T-helper 1 cell (primary cell): ENCODE measurements around the gene LDAF1.

ENCODE experiments used
- DNase-seq, 5 donors: peaks; one replicate each; pipeline ENCODE4 v3.0.0-alpha.2; 2012 to 2020

Gene LDAF1

DNA sequence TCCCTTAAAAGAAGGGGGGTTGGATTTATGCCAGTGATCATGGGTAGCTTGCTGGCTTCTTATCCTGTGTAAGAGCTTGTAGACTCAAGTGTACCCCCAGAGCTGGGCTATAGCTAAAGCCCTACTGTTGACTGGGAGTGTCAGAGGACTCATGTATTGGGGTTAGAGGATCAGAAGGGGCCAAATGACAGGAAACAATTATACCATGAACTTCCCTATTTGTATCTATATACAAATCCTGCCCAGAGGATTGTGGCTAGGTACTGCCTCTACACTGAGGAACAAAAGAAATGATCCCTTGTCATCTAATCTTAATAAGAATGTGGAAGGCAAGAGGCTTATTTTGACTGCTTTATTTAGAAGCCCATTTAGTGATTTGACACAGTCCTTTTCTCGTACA is 38.6 kb downstream of the LDAF1 start:
- no peak for DNase-seq

DNA sequence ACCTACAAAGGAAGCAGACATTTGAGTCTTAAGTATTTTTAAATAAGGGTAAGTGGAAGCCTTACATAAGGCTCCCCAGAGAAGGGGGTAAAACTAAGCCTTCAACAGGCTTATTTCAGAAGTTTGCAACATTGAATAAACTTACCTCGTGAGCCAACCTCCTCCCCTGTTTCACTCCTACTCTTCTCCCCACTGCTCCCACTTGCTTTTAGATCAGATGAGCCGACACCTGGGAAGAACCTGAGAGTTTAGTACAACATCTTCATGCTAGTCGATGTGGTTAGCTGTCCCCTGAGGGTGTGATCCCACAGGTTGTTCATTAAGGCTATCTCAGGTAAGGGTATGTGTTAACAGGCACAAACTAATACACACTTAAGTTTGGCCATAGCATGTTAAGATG is 39.1 kb downstream of the LDAF1 start:
- DNase-seq: no peak

DNA sequence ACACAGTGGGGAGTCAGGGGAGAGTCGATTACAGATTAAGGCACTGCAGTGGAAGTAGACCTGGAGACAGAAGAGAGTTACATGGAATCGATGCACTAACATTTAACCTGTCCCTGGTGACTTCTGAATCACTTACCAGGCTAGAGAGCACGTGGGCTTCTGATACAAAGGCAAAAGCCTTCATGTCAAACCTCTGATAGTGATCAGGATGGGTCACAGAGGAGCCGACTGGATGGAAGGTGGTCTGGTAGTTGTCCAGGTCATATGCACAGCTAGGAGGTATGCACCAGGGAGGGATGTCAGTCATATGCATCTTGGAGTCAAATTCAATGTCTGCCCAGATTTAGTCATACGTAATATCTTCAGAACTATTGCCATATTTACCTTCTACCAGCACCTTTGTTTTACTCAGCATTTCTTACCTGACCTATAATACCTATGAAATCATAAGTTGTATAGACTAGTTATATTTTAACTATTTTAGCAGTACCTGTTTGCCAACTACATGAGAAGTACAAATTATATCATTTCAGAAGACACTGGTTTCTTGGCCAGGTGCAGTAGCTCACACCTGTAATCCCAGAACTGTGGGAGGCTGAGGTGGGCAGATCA is 41.2 kb downstream of the LDAF1 start:
- no peak for DNase-seq

DNA sequence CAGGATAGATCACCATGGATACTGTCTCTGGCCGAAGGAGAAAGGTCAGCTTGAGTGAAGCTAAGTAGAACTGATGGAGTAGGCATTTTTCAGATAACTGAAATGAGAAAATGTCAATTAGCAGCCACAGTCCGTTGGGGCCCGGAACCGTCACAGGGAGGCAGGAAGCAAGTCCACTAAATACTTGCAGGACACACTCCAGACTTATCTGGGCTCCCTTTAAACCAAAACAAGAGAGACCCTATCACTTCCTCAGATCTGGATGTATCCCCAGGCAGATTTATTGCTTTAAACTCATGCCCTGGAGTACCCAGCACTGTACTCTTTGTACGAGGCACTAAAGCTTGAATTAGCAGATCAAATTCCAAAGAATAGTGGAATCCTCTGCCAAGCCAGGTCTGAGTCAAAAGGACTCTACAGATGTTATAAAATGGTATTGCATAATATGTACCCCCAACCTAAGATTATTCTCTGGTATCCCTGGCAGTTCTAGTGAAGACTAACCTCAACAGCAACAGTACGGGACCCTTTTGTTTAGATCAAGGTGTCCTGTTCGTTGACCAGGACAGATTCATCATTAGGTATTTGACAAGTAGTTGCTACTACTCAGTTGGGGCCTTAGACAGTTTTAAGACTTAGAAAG is 44.8 kb downstream of the LDAF1 start:
- no peak for DNase-seq

DNA sequence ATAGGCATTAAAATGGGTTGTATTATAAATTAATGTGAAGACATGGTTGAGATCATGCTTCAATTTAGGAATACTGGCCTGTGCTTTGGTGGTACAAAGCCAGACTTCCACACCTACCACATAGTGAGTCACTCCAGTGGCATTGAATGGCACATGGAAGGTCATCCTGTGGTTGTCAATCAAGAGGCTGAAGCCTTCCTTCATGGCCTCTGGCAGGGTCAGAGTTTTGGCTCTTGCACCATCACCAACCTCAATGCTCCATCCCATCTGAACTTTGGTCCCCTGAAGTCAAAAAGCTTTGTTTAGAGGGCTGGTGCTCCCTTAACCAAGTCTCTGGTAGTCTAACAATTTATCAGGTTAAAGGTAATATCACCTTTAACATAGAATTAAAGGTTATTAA is 46.8 kb downstream of the LDAF1 start:
- DNase-seq: no peak

DNA sequence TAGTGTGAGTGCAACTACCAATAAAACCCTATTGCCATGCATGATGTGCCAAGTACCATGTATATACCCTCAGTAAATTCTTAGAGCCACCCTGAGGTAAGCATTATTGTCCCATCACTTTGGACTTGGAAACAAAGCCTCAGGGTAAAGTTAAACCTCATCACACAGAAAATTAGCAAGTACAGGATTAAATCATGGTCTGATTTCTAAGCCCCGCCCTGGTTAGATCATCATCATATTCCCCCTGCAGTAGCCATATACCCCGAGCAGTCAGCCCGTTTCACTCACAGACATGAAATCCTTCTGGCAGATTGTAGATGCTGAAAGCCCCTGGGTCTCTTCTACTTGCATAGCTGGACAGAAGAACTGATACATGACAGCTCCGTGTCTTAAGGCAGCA is 48.1 kb downstream of the LDAF1 start:
- DNase-seq: no peak

DNA sequence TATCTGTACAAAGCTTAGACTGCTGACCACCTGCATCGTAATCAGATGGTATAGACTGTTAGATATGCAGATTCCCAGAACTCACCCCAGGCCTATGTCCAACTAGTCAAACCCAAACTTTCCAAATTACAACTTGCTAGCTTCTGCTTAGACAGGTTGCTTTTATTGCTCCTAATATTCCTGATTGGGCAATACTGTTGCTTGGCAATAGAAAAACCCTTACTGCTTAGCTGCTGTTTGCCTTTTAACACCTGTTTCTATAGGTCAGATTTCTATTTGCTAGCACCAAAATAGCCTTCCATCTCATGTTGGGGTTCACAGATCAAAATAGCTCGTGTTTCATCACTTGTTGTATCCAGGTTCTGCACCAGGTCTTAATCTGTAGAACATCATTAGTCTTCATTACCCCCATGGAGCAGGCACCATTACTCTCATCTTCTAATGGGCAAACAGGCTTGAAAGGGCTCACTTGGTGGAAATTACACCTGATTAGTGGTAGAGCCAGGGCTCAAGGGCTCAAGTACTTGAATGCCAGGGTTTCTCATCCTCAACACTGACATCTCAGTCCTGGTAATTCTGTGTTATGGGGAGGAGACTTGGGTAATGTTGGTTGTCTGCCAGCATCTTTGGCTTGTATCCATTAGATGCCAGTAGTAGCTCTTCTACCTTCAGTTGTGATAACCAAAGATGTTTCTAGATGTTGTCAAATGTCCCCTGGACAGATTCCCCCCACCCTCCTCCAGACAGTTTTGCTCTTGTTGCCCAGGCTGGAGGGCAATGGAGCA is 50.2 kb downstream of the LDAF1 start:
- DNase-seq: no peak

DNA sequence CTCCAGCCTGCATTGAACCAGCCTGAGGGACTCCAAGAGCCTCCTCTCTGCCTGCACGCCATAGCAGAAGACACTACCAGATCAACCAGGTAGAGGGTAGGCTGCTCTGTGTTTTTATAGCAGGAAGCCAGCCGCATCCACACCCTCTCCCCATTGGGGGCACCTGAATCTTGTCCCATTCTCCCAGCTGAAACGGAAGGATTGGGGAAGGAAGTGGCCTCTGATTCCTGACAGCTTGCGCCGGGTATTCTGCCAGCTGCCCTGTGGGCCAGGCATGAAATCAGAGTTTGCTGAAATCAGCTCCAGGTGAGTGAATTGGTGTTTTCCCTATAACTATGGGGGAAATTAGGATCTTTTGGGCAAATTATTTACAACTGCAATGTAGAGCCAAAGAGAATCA is 53.0 kb downstream of the LDAF1 start, which contains the start of gene ZP2:
Gene ZP2, minus strand, starts transcription at position 89 of the 400 bp plus-strand sequence. Its CDS starts 27 bp downstream, at position 62.
- DNase-seq: no peak

DNA sequence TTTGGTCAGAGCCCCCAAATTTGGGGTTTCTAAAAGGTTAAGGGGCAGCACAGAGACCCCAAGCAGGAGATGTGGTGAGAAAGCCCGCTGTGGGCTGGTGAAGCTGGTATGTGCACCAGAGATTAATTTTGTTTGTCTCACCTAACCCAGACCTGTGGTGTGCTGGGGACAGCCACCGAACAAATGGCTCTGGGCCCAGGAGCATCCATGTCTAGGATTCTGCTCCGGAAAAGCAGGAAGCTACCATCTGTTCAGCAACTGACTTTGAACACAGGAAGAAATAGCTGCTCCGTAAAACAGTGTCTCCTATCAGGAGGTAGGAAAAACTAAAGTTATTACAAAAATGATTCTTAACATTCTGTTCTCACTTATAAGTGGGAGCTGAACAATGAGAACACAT is 55.6 kb downstream of the LDAF1 start:
- no peak for DNase-seq

DNA sequence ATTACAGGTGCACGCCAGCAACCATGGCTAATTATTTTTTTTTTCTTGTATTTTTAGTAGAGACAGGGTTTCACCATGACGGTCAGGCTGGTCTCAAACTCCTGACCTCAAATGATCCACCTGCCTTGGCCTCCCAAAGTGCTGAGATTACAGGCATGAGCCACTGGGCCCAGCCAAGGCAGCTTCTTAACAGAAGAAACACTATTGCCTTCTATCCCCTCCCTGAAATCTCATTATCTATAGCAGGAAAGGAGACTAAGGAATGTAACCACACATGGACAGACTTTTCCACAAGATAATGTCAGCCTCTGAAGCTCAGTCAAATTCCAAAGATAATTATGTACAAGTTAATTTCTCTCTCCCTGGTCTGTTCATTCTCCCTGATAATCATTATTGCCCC is 58.6 kb downstream of the LDAF1 start:
- DNase-seq: no peak

DNA sequence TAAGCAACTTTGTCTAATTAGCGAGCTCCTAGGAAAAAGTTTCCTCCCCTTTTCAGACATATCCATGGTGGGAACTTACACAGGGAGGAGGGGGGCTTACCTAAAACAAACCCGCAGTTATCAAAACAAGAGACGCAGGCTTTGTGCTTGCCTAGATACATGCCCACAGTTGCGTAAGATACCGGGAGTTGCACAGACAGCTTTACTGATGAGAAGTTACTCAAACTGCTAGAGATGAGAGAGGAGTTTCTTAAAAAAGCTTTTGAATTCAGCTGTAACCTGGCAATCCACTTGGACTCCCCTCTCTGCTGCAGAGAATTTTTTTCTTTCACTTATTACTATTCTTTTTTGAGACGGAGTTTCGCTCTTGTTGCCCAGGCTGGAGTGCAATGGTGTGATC is 59.7 kb downstream of the LDAF1 start:
- no peak for DNase-seq

DNA sequence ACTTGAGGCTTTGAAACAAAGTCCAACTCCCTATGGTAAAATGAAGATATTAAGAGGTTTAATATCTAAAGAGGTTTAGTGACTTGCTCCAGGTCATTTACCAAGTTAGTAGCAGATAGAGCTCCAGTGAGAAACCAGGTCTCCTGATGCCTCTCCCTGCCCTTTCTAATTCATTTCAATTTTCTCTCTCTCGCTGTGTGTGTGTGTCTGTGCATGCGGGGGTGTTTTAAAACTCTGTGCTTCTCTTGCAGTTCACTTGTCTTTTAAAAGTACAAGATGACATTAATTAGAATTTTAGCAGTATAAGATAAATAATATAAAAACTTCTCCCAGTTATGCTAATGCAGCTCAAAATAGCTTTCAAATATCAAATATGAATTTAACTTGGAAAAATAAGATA is 61.1 kb downstream of the LDAF1 start:
- no peak for DNase-seq

DNA sequence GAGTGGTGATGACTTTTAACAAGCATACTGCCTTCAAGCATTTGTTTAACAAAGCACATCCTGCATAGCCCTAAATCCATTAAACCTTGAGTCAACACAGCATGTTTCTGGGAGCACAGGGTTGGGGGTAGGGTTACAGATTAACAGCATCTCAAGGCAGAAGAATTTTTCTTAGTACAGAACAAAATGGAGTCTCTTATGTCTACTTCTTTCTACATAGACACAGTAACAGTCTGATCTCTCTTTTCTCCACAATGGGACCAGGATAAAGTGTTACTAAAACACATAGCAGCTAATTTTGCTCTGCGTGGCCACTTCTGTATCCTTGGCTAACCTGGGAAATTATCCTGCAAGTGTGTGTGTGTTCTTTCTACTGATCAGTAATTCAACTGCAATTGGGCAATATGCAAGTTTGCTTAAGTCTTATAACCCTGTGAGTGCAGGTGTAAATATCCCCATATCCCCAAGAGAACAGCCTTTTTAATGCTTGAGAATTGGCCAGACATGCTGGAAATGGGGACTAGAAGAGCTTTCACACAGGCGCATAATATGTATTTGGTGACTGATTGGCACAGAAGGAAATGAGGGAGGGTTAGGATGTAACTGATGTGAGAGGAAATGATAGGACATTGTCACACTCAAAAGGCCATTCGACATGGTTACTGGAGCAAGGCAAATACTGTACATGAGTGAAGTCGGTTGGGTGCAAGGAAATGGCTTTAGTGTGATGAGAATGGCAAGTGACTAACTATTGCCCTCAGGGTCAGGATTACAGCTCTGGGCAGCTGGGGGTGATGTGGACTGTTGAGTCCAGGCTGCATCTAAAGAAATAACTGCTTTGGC is 64.2 kb downstream of the LDAF1 start:
- no peak for DNase-seq

DNA sequence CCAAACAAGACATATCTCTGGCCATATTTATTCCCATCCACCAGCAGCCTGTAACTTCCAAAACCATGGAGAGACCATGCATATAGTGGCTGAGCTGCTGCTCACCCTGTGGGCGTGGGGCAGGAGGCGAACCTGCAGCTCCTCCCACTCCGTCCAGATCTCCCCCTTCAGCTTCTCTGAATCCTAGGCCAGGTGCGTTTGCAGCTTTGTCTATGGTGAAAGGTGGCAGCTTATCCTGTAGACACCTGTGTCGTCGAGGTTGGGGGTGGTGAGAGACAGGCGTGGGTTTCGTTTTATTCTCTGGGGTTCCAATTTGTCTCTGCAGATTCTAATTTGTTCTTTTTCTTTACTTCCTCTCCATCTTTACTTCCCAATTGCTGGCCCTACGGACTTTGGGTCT is 65.3 kb downstream of the LDAF1 start:
- DNase-seq: no peak

DNA sequence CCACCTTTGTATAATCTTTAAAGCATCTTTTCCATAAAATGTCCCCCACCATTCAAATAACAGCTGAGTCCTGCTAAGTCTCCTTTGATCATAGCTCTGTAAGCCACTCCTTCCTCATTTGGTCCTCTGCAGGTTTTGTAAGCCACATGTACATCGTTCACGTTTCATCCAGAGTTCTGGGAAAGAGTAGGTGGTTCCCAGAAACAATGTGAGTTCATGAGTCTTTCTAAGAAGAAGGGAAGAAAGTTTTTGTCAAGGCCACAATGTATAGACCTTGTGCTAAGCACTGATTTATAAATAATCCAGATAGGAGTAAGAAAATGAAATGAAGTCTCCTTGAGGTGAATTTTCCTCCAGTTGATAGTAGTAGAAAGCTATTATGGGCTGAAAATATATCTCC is 66.3 kb downstream of the LDAF1 start:
- peak in 1 of 5 donors; percentile 69 for DNase-seq

DNA sequence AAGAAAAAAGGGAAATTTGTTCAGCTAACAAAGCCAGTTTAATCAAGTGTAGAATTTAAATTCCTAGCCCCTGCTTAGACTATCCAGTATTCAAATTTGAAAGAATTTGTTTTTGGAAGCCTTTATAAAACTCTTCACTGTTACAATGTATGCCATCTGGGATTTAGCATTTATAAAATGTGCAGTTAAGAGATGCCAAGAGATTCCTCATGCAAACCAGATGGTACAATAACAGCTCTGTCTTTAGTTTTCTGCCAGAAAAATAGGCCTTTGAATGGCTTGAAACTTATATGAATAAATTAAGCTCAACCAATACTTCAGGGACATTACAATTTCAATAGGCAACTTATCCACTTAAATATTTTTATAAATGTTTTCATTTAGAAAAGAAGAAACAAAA is 68.3 kb downstream of the LDAF1 start:
- DNase-seq: no peak

DNA sequence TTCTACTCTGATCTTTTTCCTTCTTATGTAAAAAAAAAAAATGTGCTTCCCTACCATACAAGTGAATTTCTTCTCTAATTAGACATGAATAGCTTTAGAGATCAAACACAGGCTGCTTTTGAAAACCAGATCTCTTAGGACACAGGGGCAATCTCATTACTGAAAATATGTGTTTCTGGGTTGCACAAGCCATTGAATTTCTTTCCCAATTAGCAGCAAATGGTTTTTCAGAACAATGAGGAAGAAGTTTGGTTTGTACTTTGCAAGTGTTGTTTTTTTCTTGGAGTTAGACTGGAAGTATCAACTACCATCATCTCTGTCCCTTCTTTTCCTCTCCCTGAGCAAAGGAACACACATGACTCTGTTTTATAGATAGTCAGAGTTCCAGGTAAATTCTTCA is 69.4 kb downstream of the LDAF1 start:
- no peak for DNase-seq

DNA sequence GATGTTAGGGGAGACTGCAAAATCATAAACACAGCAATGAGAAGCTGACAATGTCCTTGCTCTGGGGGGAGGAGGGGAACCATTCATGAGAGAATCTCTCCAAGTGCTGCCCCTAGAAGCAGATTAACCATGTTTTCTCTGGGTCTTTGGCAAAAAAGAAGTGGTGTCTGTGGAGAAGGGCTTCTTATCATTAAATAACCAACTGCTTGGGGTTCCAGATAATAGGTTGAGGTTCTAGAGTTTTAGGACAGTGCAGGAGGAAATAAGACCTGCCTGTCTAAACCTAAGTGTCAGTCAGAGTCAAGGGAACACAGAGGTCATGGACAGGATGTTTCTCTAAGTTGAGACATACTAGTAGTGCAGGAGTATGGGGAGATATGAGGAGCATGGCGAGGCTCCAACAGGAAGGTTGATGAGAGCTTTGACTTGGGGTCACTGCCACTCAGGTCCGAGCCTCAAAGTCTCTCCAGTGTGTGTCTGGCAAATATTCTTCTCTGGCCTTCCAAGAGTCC is 69.9 kb downstream of the LDAF1 start:
- no peak for DNase-seq
